IPS-18a (cell line): ENCODE results near the gene PPP1R3E.
A peak's percentile ranks its signal among the peaks of the same experiment; 100 is the strongest.

Experiments
- H3K27ac ChIP-seq: one replicate; pipeline ENCODE4 v1.5.1; 2013; ENCODE audit warnings: low read length
- H3K27me3 ChIP-seq: one replicate; pipeline ENCODE4 v1.6.1; 2013; ENCODE audit warnings: mild to moderate bottlenecking, low read length; ENCODE audit not compliant: control insufficient read depth, insufficient read depth
- H3K36me3 ChIP-seq: one replicate; pipeline ENCODE4 v1.6.1; 2013; ENCODE audit warnings: low read depth, low read length; ENCODE audit not compliant: control insufficient read depth
- H3K4me1 ChIP-seq: one replicate; pipeline ENCODE4 v1.6.1; 2013; ENCODE audit warnings: low read depth, low read length; ENCODE audit not compliant: control insufficient read depth
- H3K4me3 ChIP-seq: one replicate; pipeline ENCODE4 v1.5.1; 2013; ENCODE audit warnings: low read length
- H3K9ac ChIP-seq: one replicate; pipeline ENCODE4 v1.6.1; 2013; ENCODE audit warnings: mild to moderate bottlenecking, low read length, moderate library complexity
- H3K9me3 ChIP-seq: one replicate; pipeline ENCODE4 v1.6.1; 2013; ENCODE audit warnings: low read depth, low read length; ENCODE audit not compliant: control insufficient read depth

Gene PPP1R3E

GRCh38 chr14:23302290-23303225, at the start of gene PPP1R3E:
TSS of gene PPP1R3E (minus strand) at chr14:23302859. CDS start at chr14:23302576, 283 bp downstream.
- Histone ChIP-seq H3K4me3 (peak within 1 kb of the TSS; percentile 76), H3K9ac (peak within 1 kb of the TSS; percentile 57), H3K27ac (no peak within 1 kb of the TSS), H3K36me3 (no peaks in the 10 kb centered on the region), H3K27me3 (peaks cover 47% of the 10 kb centered on the region), H3K9me3 (no peaks in the 10 kb centered on the region), H3K4me1 (peaks cover 14% of the 10 kb centered on the region)

GRCh38 chr14:23351681-23352505, 49.2 kb upstream of the PPP1R3E start:
- Histone ChIP-seq H3K9me3 (no peaks in the 10 kb centered on the region), H3K27me3 (peaks cover 25% of the 10 kb centered on the region), H3K4me3 (peak overlapping the region; percentile 69), H3K27ac (no peak overlapping the region), H3K9ac (no peak overlapping the region), H3K36me3 (no peaks in the 10 kb centered on the region), H3K4me1 (peaks cover 4% of the 10 kb centered on the region)

GRCh38 chr14:23349156-23349845, 46.6 kb upstream of the PPP1R3E start:
- Histone ChIP-seq H3K4me3 (no peak overlapping the region), H3K9ac (no peak overlapping the region), H3K4me1 (peaks cover 4% of the 10 kb centered on the region), H3K27ac (no peak overlapping the region), H3K9me3 (no peaks in the 10 kb centered on the region), H3K27me3 (peaks cover 25% of the 10 kb centered on the region), H3K36me3 (no peaks in the 10 kb centered on the region)

GRCh38 chr14:23348297-23348655, 45.6 kb upstream of the PPP1R3E start:
- H3K9me3 ChIP-seq, result no peaks in the 10 kb centered on the region
- H3K27ac ChIP-seq, result no peak overlapping the region
- no peak overlapping the region for H3K4me3 ChIP-seq
- H3K36me3 ChIP-seq, result no peaks in the 10 kb centered on the region
- peaks cover 16% of the 10 kb centered on the region for H3K27me3 ChIP-seq
- peaks cover 4% of the 10 kb centered on the region for H3K4me1 ChIP-seq
- no peak overlapping the region for H3K9ac ChIP-seq

- Histone ChIP-seq H3K27ac (no peak overlapping the region), H3K4me3 (no peak overlapping the region), H3K9me3 (no peaks in the 10 kb centered on the region), H3K4me1 (no peaks in the 10 kb centered on the region), H3K9ac (no peak overlapping the region), H3K36me3 (no peaks in the 10 kb centered on the region), H3K27me3 (peaks cover 14% of the 10 kb centered on the region)
These were observed 45.0 kb upstream of the PPP1R3E start for GRCh38 chr14:23347406-23348296.

GRCh38 chr14:23346693-23347405, 44.2 kb upstream of the PPP1R3E start:
- no peak overlapping the region for H3K9ac ChIP-seq
- no peaks in the 10 kb centered on the region for H3K4me1 ChIP-seq

GRCh38 chr14:23345987-23346692, 43.5 kb upstream of the PPP1R3E start:
- H3K4me1 ChIP-seq, result no peaks in the 10 kb centered on the region
- H3K9ac ChIP-seq, result no peak overlapping the region
- no peak overlapping the region for H3K4me3 ChIP-seq
- no peak overlapping the region for H3K27ac ChIP-seq
- H3K27me3 ChIP-seq, result peaks cover 6% of the 10 kb centered on the region
- H3K9me3 ChIP-seq, result no peaks in the 10 kb centered on the region
- H3K36me3 ChIP-seq, result no peaks in the 10 kb centered on the region

More at GRCh38 chr14:23346693-23347405, 44.2 kb upstream of the PPP1R3E start:
- Histone ChIP-seq H3K27ac (no peak overlapping the region), H3K9me3 (no peaks in the 10 kb centered on the region), H3K4me3 (no peak overlapping the region), H3K27me3 (peaks cover 13% of the 10 kb centered on the region), H3K36me3 (no peaks in the 10 kb centered on the region)

- Histone ChIP-seq H3K27ac (no peak overlapping the region), H3K27me3 (no peaks in the 10 kb centered on the region), H3K9me3 (peaks cover 2% of the 10 kb centered on the region), H3K9ac (no peak overlapping the region), H3K36me3 (no peaks in the 10 kb centered on the region), H3K4me1 (no peaks in the 10 kb centered on the region), H3K4me3 (no peak overlapping the region)
These were observed 41.8 kb upstream of the PPP1R3E start for GRCh38 chr14:23344481-23344880.

GRCh38 chr14:23339506-23340268, 37.0 kb upstream of the PPP1R3E start:
- no peak overlapping the region for H3K4me3 ChIP-seq
- no peak overlapping the region for H3K9ac ChIP-seq
- no peak overlapping the region for H3K27ac ChIP-seq
- H3K27me3 ChIP-seq, result no peaks in the 10 kb centered on the region
- H3K9me3 ChIP-seq, result peaks cover 9% of the 10 kb centered on the region
- H3K36me3 ChIP-seq, result no peaks in the 10 kb centered on the region
- no peaks in the 10 kb centered on the region for H3K4me1 ChIP-seq
